Measurements from ENCODE around the gene FAM149A.

FAM149A gene

DNA sequence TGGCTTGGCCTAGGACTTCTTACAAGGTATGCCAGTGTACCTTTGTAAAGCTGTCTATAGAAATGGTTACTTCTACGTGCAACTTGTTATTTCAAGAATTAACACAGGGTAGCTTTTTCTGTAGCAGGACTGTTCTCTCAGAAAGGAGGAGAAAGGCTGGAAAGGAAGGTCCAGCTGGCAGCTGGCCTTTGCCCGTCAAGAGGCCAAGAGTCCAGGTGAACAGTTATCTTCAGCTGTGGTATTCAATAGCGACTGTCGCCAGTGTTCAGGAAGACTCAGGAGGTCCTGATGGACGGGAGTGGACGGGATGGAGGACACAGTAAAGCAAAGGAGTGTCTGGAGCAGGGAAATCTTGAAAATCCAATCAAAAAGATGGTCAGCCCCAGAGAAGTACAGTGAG is 91.6 kb downstream of the FAM149A start:
- H3K27me3 ChIP-seq (ENCODE audit: control insufficient read depth in 5 of 5, insufficient read depth in 4 of 5, low read length in 5 of 5), result no peaks in the 10 kb centered on the region
- H3K9me3 ChIP-seq (ENCODE audit: control insufficient read depth in 5 of 5, low read length in 5 of 5), result no peaks in the 10 kb centered on the region
- H3K27ac ChIP-seq (ENCODE audit: low read depth, low read length), result no peak overlapping the region
- H3K9ac ChIP-seq (ENCODE audit: low read length in 5 of 5), result no peak overlapping the region
- no peak overlapping the region for H3K4me3 ChIP-seq (ENCODE audit: low read depth in 1 of 5, low read length in 5 of 5)
- H3K36me3 ChIP-seq (ENCODE audit: control insufficient read depth in 5 of 5, insufficient read depth in 5 of 5, low read length in 5 of 5), result peaks cover 6 to 27% (median 9%) of the 10 kb centered on the region in 5 donors
- peaks cover 0 to 17% (median 13%) of the 10 kb centered on the region in 5 donors for H3K4me1 ChIP-seq (ENCODE audit: control insufficient read depth in 5 of 5, insufficient read depth in 5 of 5, low read length in 5 of 5)

DNA sequence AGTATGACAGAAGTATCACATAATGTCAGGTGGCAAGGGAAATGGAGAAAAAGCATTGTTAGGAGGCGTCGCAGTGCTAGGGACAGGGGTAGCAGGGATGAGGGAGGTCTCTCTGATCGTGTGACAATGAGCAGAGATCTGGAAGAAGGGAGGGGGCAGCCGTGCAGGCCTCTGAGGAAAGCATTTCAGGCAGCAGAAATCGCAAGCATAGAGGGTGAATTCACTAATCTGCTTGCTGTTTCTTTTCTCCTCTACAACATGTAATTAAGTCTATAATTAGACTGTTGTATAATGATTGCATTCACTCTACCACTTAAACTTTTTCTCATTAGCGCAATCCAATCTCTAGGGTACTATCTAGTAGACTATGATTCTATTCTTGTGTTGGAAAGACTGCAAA is 96.0 kb downstream of the FAM149A start:
- Histone ChIP-seq H3K4me1 (ENCODE audit: control insufficient read depth in 5 of 5, insufficient read depth in 5 of 5, low read length in 5 of 5) (peaks cover 0 to 20% (median 8%) of the 10 kb centered on the region in 5 donors), H3K27ac (ENCODE audit: low read depth, low read length) (no peak overlapping the region), H3K27me3 (ENCODE audit: control insufficient read depth in 5 of 5, insufficient read depth in 4 of 5, low read length in 5 of 5) (no peaks in the 10 kb centered on the region), H3K4me3 (ENCODE audit: low read depth in 1 of 5, low read length in 5 of 5) (no peak overlapping the region), H3K9me3 (ENCODE audit: control insufficient read depth in 5 of 5, low read length in 5 of 5) (no peaks in the 10 kb centered on the region), H3K9ac (ENCODE audit: low read length in 5 of 5) (no peak overlapping the region), H3K36me3 (ENCODE audit: control insufficient read depth in 5 of 5, insufficient read depth in 5 of 5, low read length in 5 of 5) (peaks cover 6 to 23% (median 8%) of the 10 kb centered on the region in 5 donors)

DNA sequence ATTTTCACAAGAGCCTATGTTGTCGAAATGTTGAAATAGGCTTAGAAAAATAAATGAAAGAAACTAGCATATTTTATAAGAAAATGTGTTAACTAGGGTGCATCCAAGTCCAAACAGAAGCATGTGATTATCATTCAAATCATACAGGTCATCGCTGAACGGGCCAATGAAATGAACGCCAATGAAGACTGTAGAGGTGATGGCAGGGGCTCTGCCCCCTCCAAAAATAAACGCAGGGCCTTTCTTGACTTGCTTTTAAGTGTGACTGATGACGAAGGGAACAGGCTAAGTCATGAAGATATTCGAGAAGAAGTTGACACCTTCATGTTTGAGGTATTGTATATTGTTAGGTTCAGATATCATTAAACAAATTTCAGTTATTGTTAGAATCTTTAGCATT is 96.5 kb downstream of the FAM149A start:
- H3K36me3 ChIP-seq (ENCODE audit: control insufficient read depth in 5 of 5, insufficient read depth in 5 of 5, low read length in 5 of 5), result peaks cover 6 to 20% (median 7%) of the 10 kb centered on the region in 5 donors
- peaks cover 0 to 20% (median 8%) of the 10 kb centered on the region in 5 donors for H3K4me1 ChIP-seq (ENCODE audit: control insufficient read depth in 5 of 5, insufficient read depth in 5 of 5, low read length in 5 of 5)
- no peaks in the 10 kb centered on the region for H3K27me3 ChIP-seq (ENCODE audit: control insufficient read depth in 5 of 5, insufficient read depth in 4 of 5, low read length in 5 of 5)
- no peak overlapping the region for H3K4me3 ChIP-seq (ENCODE audit: low read depth in 1 of 5, low read length in 5 of 5)
- no peak overlapping the region for H3K9ac ChIP-seq (ENCODE audit: low read length in 5 of 5)
- H3K27ac ChIP-seq (ENCODE audit: low read depth, low read length), result no peak overlapping the region
- no peaks in the 10 kb centered on the region for H3K9me3 ChIP-seq (ENCODE audit: control insufficient read depth in 5 of 5, low read length in 5 of 5)

DNA sequence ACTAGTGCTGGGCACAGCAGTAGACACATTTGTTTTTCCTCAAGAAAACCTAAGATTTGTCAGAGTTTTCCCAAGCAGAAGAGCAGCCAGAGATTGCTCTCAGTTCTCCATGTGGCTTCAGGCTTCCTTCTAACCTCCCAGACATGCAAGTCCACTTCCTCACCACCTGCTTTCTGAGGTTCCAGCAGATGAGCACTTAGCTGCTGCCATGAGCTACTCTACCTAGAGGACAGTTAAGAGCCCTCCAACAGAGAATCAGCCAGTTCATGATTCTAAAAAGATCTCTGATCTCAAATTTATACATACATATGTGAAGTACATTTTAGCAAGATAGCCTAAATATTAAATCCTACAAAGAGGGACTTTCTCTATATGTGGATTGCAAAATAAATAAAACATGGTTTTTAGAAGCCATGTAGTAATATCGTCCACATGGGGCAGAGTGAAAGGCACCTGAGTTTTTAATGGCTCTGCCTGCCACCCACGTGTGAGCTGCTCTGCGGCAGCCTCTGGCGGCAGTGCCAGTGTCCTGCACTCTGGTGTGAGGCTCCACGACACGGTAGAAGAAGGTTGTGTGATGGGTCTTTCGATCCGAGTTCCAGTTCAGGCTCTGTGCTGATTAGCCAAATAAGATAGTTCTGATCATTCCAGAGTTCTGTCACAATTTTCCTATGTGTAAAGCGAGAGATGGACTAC is 97.2 kb downstream of the FAM149A start:
- H3K27ac ChIP-seq (ENCODE audit: low read depth, low read length), result no peak overlapping the region
- no peak overlapping the region for H3K4me3 ChIP-seq (ENCODE audit: low read depth in 1 of 5, low read length in 5 of 5)
- H3K9ac ChIP-seq (ENCODE audit: low read length in 5 of 5), result no peak overlapping the region
- H3K9me3 ChIP-seq (ENCODE audit: control insufficient read depth in 5 of 5, low read length in 5 of 5), result no peaks in the 10 kb centered on the region
- peaks cover 3 to 17% (median 6%) of the 10 kb centered on the region in 5 donors for H3K36me3 ChIP-seq (ENCODE audit: control insufficient read depth in 5 of 5, insufficient read depth in 5 of 5, low read length in 5 of 5)
- peaks cover 0 to 20% (median 8%) of the 10 kb centered on the region in 5 donors for H3K4me1 ChIP-seq (ENCODE audit: control insufficient read depth in 5 of 5, insufficient read depth in 5 of 5, low read length in 5 of 5)
- no peaks in the 10 kb centered on the region for H3K27me3 ChIP-seq (ENCODE audit: control insufficient read depth in 5 of 5, insufficient read depth in 4 of 5, low read length in 5 of 5)

DNA sequence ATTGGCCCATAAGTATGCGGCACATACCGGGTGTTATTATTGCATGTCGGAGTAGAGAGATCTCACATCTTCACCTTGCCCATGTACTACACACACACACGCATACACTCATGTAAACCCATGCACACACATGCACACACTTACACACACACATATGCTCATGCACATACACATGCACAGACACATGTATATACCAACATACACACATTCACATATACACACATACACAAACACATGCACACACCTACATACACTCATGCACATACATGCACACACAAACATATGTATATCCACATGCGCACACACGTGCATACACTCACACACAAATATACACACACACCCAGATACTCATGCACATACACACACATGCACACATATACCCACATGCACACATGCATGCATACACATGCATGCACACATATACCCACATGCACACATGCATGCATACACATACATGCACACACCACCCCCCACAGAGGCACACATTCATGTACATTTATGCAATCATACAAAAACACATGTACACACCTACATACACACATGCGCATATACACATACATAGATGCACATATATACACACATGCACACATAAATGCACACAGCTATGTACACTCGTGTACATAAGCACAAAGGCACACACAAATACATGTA is 98.1 kb downstream of the FAM149A start:
- Histone ChIP-seq H3K4me3 (ENCODE audit: low read depth in 1 of 5, low read length in 5 of 5) (no peak overlapping the region), H3K4me1 (ENCODE audit: control insufficient read depth in 5 of 5, insufficient read depth in 5 of 5, low read length in 5 of 5) (peaks cover 0 to 20% (median 8%) of the 10 kb centered on the region in 5 donors), H3K27me3 (ENCODE audit: control insufficient read depth in 5 of 5, insufficient read depth in 4 of 5, low read length in 5 of 5) (no peaks in the 10 kb centered on the region), H3K9me3 (ENCODE audit: control insufficient read depth in 5 of 5, low read length in 5 of 5) (no peaks in the 10 kb centered on the region), H3K9ac (ENCODE audit: low read length in 5 of 5) (no peak overlapping the region), H3K36me3 (ENCODE audit: control insufficient read depth in 5 of 5, insufficient read depth in 5 of 5, low read length in 5 of 5) (peaks cover 0 to 10% (median 4%) of the 10 kb centered on the region in 5 donors), H3K27ac (ENCODE audit: low read depth, low read length) (no peak overlapping the region)

DNA sequence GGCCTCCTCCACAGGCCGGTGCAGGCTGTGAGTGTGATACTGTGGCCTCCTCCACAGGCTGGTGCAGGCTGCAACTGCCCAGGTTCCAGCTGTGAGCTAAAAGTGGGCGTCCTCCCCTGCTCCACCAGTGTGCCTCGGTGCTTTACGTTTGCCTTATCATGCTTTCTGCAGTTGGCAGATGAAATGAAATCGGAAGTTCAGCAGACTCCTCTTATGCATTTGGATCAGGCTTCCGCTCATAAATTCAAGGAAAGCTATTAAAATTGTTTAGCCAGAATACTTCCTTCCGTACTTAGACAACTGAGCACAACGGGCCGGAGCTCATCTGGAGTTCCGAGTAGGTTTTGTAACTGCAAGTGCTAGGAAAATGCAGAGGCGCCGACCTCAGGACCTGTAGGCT is 98.9 kb downstream of the FAM149A start:
- no peaks in the 10 kb centered on the region for H3K9me3 ChIP-seq (ENCODE audit: control insufficient read depth in 5 of 5, low read length in 5 of 5)
- H3K9ac ChIP-seq (ENCODE audit: low read length in 5 of 5), result no peak overlapping the region
- H3K36me3 ChIP-seq (ENCODE audit: control insufficient read depth in 5 of 5, insufficient read depth in 5 of 5, low read length in 5 of 5), result peaks cover 0 to 5% (median 3%) of the 10 kb centered on the region in 5 donors
- H3K27me3 ChIP-seq (ENCODE audit: control insufficient read depth in 5 of 5, insufficient read depth in 4 of 5, low read length in 5 of 5), result no peaks in the 10 kb centered on the region
- no peak overlapping the region for H3K27ac ChIP-seq (ENCODE audit: low read depth, low read length)
- H3K4me3 ChIP-seq (ENCODE audit: low read depth in 1 of 5, low read length in 5 of 5), result no peak overlapping the region
- peaks cover 0 to 20% (median 8%) of the 10 kb centered on the region in 5 donors for H3K4me1 ChIP-seq (ENCODE audit: control insufficient read depth in 5 of 5, insufficient read depth in 5 of 5, low read length in 5 of 5)

DNA sequence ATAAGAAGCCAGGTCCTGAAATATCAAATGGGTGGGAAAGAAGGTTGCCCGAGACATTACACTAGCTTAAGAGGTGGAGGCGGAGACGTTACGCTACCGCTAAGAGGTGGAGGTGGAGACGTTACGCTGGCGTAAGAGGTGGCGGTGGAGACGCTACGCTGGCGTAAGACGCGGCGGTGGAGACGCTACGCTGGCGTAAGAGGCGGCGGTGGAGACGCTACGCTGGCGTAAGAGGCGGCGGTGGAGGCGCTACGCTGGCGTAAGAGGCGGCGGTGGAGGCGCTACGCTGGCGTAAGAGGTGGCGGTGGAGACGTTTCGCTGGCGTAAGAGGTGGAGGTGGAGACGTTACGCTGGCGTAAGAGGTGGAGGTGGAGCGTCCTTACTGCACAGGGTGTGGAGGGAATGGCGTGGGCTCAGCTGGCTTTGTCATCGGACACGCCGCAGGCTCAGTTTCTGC is 99.6 kb downstream of the FAM149A start:
- no peak overlapping the region for H3K9ac ChIP-seq (ENCODE audit: low read length in 5 of 5)
- no peaks in the 10 kb centered on the region for H3K9me3 ChIP-seq (ENCODE audit: control insufficient read depth in 5 of 5, low read length in 5 of 5)
- H3K27ac ChIP-seq (ENCODE audit: low read depth, low read length), result no peak overlapping the region
- peaks cover 0 to 8% (median 2%) of the 10 kb centered on the region in 5 donors for H3K36me3 ChIP-seq (ENCODE audit: control insufficient read depth in 5 of 5, insufficient read depth in 5 of 5, low read length in 5 of 5)
- peak overlapping the region in 3 of 5 donors; percentile 4 to 49 (median 31) for H3K4me3 ChIP-seq (ENCODE audit: low read depth in 1 of 5, low read length in 5 of 5)
- peaks cover 0 to 20% (median 8%) of the 10 kb centered on the region in 5 donors for H3K4me1 ChIP-seq (ENCODE audit: control insufficient read depth in 5 of 5, insufficient read depth in 5 of 5, low read length in 5 of 5)
- H3K27me3 ChIP-seq (ENCODE audit: control insufficient read depth in 5 of 5, insufficient read depth in 4 of 5, low read length in 5 of 5), result no peaks in the 10 kb centered on the region

DNA sequence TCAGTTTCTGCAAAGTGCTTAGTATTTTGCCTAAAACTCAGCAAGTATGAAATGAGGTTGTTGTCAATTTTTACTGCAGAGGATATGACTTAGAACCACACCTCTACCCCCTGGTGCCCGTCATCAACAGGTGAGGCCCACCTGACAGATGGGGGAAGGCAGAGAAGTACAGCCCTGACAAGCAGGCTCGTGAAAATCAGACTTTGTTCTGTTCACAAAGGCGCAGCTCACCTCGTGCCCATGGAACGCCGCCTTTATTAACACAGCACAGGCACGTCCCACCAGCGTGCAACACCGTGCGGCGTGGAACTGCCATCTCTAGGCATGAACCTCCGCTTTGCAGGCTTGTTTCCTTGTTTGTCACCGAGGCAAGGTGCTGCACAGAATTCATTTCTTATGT is 100.2 kb downstream of the FAM149A start:
- Histone ChIP-seq H3K9ac (ENCODE audit: low read length in 5 of 5) (no peak overlapping the region), H3K27me3 (ENCODE audit: control insufficient read depth in 5 of 5, insufficient read depth in 4 of 5, low read length in 5 of 5) (no peaks in the 10 kb centered on the region), H3K4me1 (ENCODE audit: control insufficient read depth in 5 of 5, insufficient read depth in 5 of 5, low read length in 5 of 5) (peaks cover 0 to 20% (median 8%) of the 10 kb centered on the region in 5 donors), H3K36me3 (ENCODE audit: control insufficient read depth in 5 of 5, insufficient read depth in 5 of 5, low read length in 5 of 5) (peaks cover 3 to 11% (median 5%) of the 10 kb centered on the region in 5 donors), H3K9me3 (ENCODE audit: control insufficient read depth in 5 of 5, low read length in 5 of 5) (no peaks in the 10 kb centered on the region), H3K27ac (ENCODE audit: low read depth, low read length) (no peak overlapping the region), H3K4me3 (ENCODE audit: low read depth in 1 of 5, low read length in 5 of 5) (peak overlapping the region in 2 of 5 donors; percentile 4 to 49)

DNA sequence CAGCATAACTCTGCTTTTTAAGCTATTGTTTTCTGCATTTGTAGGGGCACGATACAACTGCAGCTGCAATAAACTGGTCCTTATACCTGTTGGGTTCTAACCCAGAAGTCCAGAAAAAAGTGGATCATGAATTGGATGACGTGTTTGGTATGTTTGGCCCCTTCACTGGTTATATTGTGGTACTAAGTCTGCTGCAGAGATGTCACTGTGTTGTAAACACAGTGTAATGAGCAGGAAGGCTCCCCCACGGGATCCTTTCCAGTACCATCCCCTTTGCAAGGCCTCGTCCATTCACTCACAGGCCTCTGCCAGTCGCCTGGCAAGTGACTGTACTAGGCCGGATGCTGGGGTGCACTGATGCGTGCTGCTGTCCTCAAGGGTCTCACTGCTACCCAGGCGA is 100.7 kb downstream of the FAM149A start:
- Histone ChIP-seq H3K27ac (ENCODE audit: low read depth, low read length) (no peak overlapping the region), H3K4me3 (ENCODE audit: low read depth in 1 of 5, low read length in 5 of 5) (no peak overlapping the region), H3K9ac (ENCODE audit: low read length in 5 of 5) (no peak overlapping the region), H3K4me1 (ENCODE audit: control insufficient read depth in 5 of 5, insufficient read depth in 5 of 5, low read length in 5 of 5) (peaks cover 0 to 20% (median 8%) of the 10 kb centered on the region in 5 donors), H3K9me3 (ENCODE audit: control insufficient read depth in 5 of 5, low read length in 5 of 5) (no peaks in the 10 kb centered on the region), H3K27me3 (ENCODE audit: control insufficient read depth in 5 of 5, insufficient read depth in 4 of 5, low read length in 5 of 5) (no peaks in the 10 kb centered on the region), H3K36me3 (ENCODE audit: control insufficient read depth in 5 of 5, insufficient read depth in 5 of 5, low read length in 5 of 5) (peaks cover 3 to 15% (median 7%) of the 10 kb centered on the region in 5 donors)

DNA sequence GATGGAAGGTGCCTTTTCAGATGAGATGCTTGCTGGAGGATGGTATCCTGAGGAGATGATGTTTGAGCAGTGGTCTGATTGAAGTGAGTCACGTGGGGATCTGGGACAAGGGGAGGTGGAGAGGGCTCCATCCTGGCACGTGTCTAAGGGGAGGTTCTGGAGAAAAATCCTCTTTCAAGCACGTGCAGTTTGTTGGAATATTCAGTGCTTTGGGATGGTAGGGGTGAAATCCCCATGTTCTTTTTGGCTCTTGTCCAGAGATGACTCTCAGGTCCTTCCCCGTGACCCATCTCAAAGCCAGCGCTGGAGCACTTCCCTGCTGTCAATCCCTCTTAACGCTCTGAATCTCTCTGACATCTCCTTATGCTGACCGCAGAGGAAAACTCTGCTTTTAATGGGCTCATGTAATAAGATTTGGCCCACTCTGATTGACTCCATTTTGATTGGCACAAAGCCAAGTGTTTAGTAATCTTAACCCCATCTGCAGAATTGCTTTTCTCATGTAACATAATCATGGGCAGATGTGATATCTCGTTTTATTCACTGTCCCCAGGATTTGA is 112.0 kb downstream of the FAM149A start:
- no peaks in the 10 kb centered on the region for H3K36me3 ChIP-seq (ENCODE audit: control insufficient read depth in 5 of 5, insufficient read depth in 5 of 5, low read length in 5 of 5)
- no peaks in the 10 kb centered on the region for H3K9me3 ChIP-seq (ENCODE audit: control insufficient read depth in 5 of 5, low read length in 5 of 5)
- H3K27ac ChIP-seq (ENCODE audit: low read depth, low read length), result no peak overlapping the region

More for the DNA sequence above, 112.0 kb downstream of the FAM149A start:
- Histone ChIP-seq H3K27me3 (ENCODE audit: control insufficient read depth in 5 of 5, insufficient read depth in 4 of 5, low read length in 5 of 5) (no peaks in the 10 kb centered on the region), H3K4me1 (ENCODE audit: control insufficient read depth in 5 of 5, insufficient read depth in 5 of 5, low read length in 5 of 5) (peaks cover 0 to 7% (median 0%) of the 10 kb centered on the region in 5 donors), H3K4me3 (ENCODE audit: low read depth in 1 of 5, low read length in 5 of 5) (no peak overlapping the region), H3K9ac (ENCODE audit: low read length in 5 of 5) (no peak overlapping the region)

Measured in subcutaneous abdominal adipose tissue (tissue), 5 donors.